HEK293 (cell line): Measurements from ENCODE around the gene GTF3C4.

Source experiments
- CTCF ChIA-PET: fragments of 350-600 bp; formaldehyde crosslinking; extraction: SDS; loops from one replicate; lab custom pipeline; 2021; ENCODE audit warnings: antibody characterized with exemption; lab: Yijun Ruan, JAX
- POLR2A ChIA-PET: fragments of 300-600 bp; formaldehyde crosslinking; extraction: SDS; loops from one replicate; lab custom pipeline; 2020; ENCODE audit warnings: antibody characterized with exemption, inconsistent platforms; lab: Yijun Ruan, JAX
- H3K27ac ChIP-seq: fragments of 200-500 bp; sonication (Bioruptor generic); 2 replicates; pipeline ENCODE4 v1.5.1; 2014; ENCODE audit warnings: low read depth, low read length, control low read depth, inconsistent platforms; ENCODE audit errors: extremely low read depth
- H3K36me3 ChIP-seq, 2 experiments: fragments of 200-500 bp in 1 of 2; sonication (Bioruptor generic) in 1 of 2; 1 replicate in 1 of 2; 2 replicates in 1 of 2; pipeline ENCODE4 v1.5.1; 2014 to 2017; ENCODE audit warnings: inconsistent platforms in 2 of 2, low read length in 2 of 2; ENCODE audit not compliant: control insufficient read depth in 2 of 2, insufficient read depth in 1 of 2
- H3K4me1 ChIP-seq: fragments of 200-500 bp; sonication (Bioruptor generic); 2 replicates; pipeline ENCODE4 v1.5.1; 2014; ENCODE audit warnings: mild to moderate bottlenecking, low read length, inconsistent platforms; ENCODE audit not compliant: control insufficient read depth, insufficient read depth
- H3K4me3 ChIP-seq: 2 replicates; pipeline ENCODE4 v1.5.1; 2011; ENCODE audit warnings: low read depth, mild to moderate bottlenecking, control low read depth, low read length, moderate library complexity
- H3K9me3 ChIP-seq: fragments of 200-500 bp; sonication (Bioruptor generic); 2 replicates; pipeline ENCODE4 v1.5.1; 2014; ENCODE audit warnings: low read depth, low read length, inconsistent platforms; ENCODE audit not compliant: control insufficient read depth, insufficient read depth
- ATF2 ChIP-seq: fragments of 450-650 bp; formaldehyde crosslinking; IDR thresholded peaks from 2 replicates; pipeline ENCODE4 v1.5.1; 2016; ENCODE audit warnings: missing biosample characterization, missing genetic modification characterization, low read depth
- ELK4 ChIP-seq: IDR thresholded peaks from 2 replicates; pipeline ENCODE4 v1.6.1; 2011; ENCODE audit warnings: mild to moderate bottlenecking, low read depth, low read length, borderline replicate concordance
- OVOL3 ChIP-seq: fragments of 450-650 bp; formaldehyde crosslinking; IDR thresholded peaks from 2 replicates; pipeline ENCODE4 v1.5.1; 2016; ENCODE audit warnings: missing biosample characterization, missing genetic modification characterization
- ZNF174 ChIP-seq: fragments of 450-650 bp; formaldehyde crosslinking; IDR thresholded peaks from 2 replicates; pipeline ENCODE4 v1.5.0; 2017; ENCODE audit warnings: missing biosample characterization, mild to moderate bottlenecking, missing genetic modification characterization
- ZNF280D ChIP-seq: fragments of 450-650 bp; formaldehyde crosslinking; IDR thresholded peaks from 2 replicates; pipeline ENCODE4 v1.5.1; 2016; ENCODE audit warnings: missing biosample characterization, missing genetic modification characterization
- ZNF292 ChIP-seq: fragments of 450-650 bp; formaldehyde crosslinking; IDR thresholded peaks from 2 replicates; pipeline ENCODE4 v1.5.1; 2016; ENCODE audit warnings: low read depth, missing biosample characterization, missing genetic modification characterization, borderline replicate concordance
- ZNF362 ChIP-seq: fragments of 450-650 bp; formaldehyde crosslinking; IDR thresholded peaks from 2 replicates; pipeline ENCODE4 v1.5.1; 2016; ENCODE audit warnings: missing biosample characterization, missing genetic modification characterization
- ZNF404 ChIP-seq: fragments of 450-650 bp; formaldehyde crosslinking; IDR thresholded peaks from 2 replicates; pipeline ENCODE4 v1.5.1; 2017; ENCODE audit warnings: missing biosample characterization, missing genetic modification characterization
- ZNF514 ChIP-seq: fragments of 450-650 bp; formaldehyde crosslinking; IDR thresholded peaks from 2 replicates; pipeline ENCODE4 v1.5.1; 2016; ENCODE audit warnings: missing biosample characterization, missing genetic modification characterization
- ZNF544 ChIP-seq: fragments of 450-650 bp; formaldehyde crosslinking; IDR thresholded peaks from 2 replicates; pipeline ENCODE4 v1.5.0; 2017; ENCODE audit warnings: missing biosample characterization, missing genetic modification characterization
- ZNF621 ChIP-seq: fragments of 450-650 bp; formaldehyde crosslinking; IDR thresholded peaks from 2 replicates; pipeline ENCODE4 v1.5.1; 2017; ENCODE audit warnings: missing biosample characterization, missing genetic modification characterization
- ZNF76 ChIP-seq: fragments of 450-650 bp; formaldehyde crosslinking; IDR thresholded peaks from 2 replicates; pipeline ENCODE4; 2016; ENCODE audit warnings: low read depth, missing biosample characterization, missing genetic modification characterization, borderline replicate concordance
- ZSCAN4 ChIP-seq: fragments of 450-650 bp; formaldehyde crosslinking; IDR thresholded peaks from 2 replicates; pipeline ENCODE4 v1.5.1; 2017; ENCODE audit warnings: missing biosample characterization, missing genetic modification characterization

The GTF3C4 gene

GRCh38 chr9:132656299-132656698 is 14.0 kb upstream of the GTF3C4 start:
- no peaks in the 10 kb centered on the region for H3K4me1 ChIP-seq
- no peak overlapping the region for H3K27ac ChIP-seq
- no peak overlapping the region for H3K4me3 ChIP-seq
- peaks cover 15 to 68% of the 10 kb centered on the region in 2 experiments for H3K36me3 ChIP-seq
- no peaks in the 10 kb centered on the region for H3K9me3 ChIP-seq
- CTCF ChIA-PET: interaction anchor here (0.9 kb wide), 1 partner anchor 180 kb away, joined by 4 read pairs; no protein-coding TSS in a partner anchor
- TF ChIP-seq ATF2 (tag by site-specific recombination) (peak; percentile 37; the same call in 1 of the 2 replicates), ZNF292 (tag by site-specific recombination) (no peak), ELK4 (no peak), OVOL3 (tag by site-specific recombination) (no peak), ZNF404 (tag by site-specific recombination) (no peak)
- POLR2A ChIA-PET: interaction anchor here (0.9 to 1.3 kb wide), 2 partner anchors 13 to 16 kb away, joined by 3 to 4 read pairs; partner anchors contain the start of gene DDX31

GRCh38 chr9:132662152-132662945 is 7.9 kb upstream of the GTF3C4 start:
- CTCF ChIA-PET: no interaction called here
- H3K36me3 ChIP-seq: peaks cover 4 to 54% of the 10 kb centered on the region in 2 experiments; a peak in 2 of 3 replicates
- no peak overlapping the region for H3K27ac ChIP-seq
- no peak overlapping the region for H3K4me3 ChIP-seq
- POLR2A ChIA-PET: no interaction called here
- no peak for TF ChIP-seq ZSCAN4
- no peaks in the 10 kb centered on the region for H3K4me1 ChIP-seq
- no peaks in the 10 kb centered on the region for H3K9me3 ChIP-seq

GRCh38 chr9:132663117-132663516 is 7.1 kb upstream of the GTF3C4 start:
- TF ChIP-seq ZNF76 (tag by site-specific recombination): no peak
- no peak for TF ChIP-seq ZNF174 (tag by site-specific recombination)
- TF ChIP-seq ZNF280D (tag by site-specific recombination): no peak
- TF ChIP-seq ZNF514 (tag by site-specific recombination): no peak
- no peak for TF ChIP-seq ZNF544 (tag by site-specific recombination)
- no peak for TF ChIP-seq ZNF621 (tag by site-specific recombination)
- no peak for TF ChIP-seq ZNF362 (tag by site-specific recombination)
- CTCF ChIA-PET: no interaction called here
- no peaks in the 10 kb centered on the region for H3K4me1 ChIP-seq
- H3K4me3 ChIP-seq: no peak overlapping the region
- peaks cover 4 to 47% of the 10 kb centered on the region in 2 experiments; a peak in 2 of 3 replicates for H3K36me3 ChIP-seq
- no peaks in the 10 kb centered on the region for H3K9me3 ChIP-seq
- POLR2A ChIA-PET: no interaction called here
- no peak overlapping the region for H3K27ac ChIP-seq
